SU-DHL-6 (cell line): Measurements from ENCODE around the gene RBMS2.
A peak's percentile ranks its signal among the peaks of the same experiment; 100 is the strongest.

ENCODE experiments used
- H2AFZ ChIP-seq: fragments of 200-600 bp; sonication (generic); 2 replicates; pipeline ENCODE4 v1.6.1; 2014; ENCODE audit warnings: low read depth, mild to moderate bottlenecking, moderate library complexity, mixed read lengths, antibody characterized with exemption, low read length; ENCODE audit not compliant: severe bottlenecking
- H3F3A ChIP-seq: fragments of 200-600 bp; shearing (Covaris generic); 2 replicates; pipeline ENCODE4 v1.6.0; 2016; ENCODE audit warnings: antibody characterized with exemption, mild to moderate bottlenecking; ENCODE audit not compliant: insufficient read depth
- H3K27ac ChIP-seq: fragments of 200-600 bp; sonication (generic); 2 replicates; pipeline ENCODE4 v1.5.1; 2016; ENCODE audit warnings: low read depth, mild to moderate bottlenecking, low read length, moderate library complexity, mixed read lengths
- H3K27me3 ChIP-seq: fragments of 200-600 bp; sonication (generic), shearing (Covaris generic); 2 replicates; pipeline ENCODE4 v1.6.0; 2014; ENCODE audit warnings: mild to moderate bottlenecking, low read length
- H3K36me3 ChIP-seq: fragments of 200-600 bp; sonication (generic); 2 replicates; pipeline ENCODE4 v1.6.1; 2014; ENCODE audit warnings: mild to moderate bottlenecking, low read length, mixed read lengths
- H3K4me2 ChIP-seq: fragments of 300-600, 200-600 bp; shearing (Covaris generic), sonication (generic); 2 replicates; pipeline ENCODE4 v1.6.0; 2014; ENCODE audit warnings: low read length, low read depth, mild to moderate bottlenecking; ENCODE audit not compliant: poor library complexity, severe bottlenecking
- H3K4me3 ChIP-seq: fragments of 200-600 bp; sonication (generic); 2 replicates; pipeline ENCODE4 v1.5.1; 2014; ENCODE audit warnings: antibody characterized with exemption, low read length, mild to moderate bottlenecking, mixed read lengths; ENCODE audit not compliant: insufficient read depth, poor library complexity, severe bottlenecking
- H3K79me2 ChIP-seq: fragments of 200-600 bp; sonication (generic); 2 replicates; pipeline ENCODE4 v1.6.1; 2014; ENCODE audit warnings: mild to moderate bottlenecking, low read length, moderate library complexity; ENCODE audit not compliant: insufficient read depth
- H3K9ac ChIP-seq: fragments of 200-600 bp; sonication (generic); 2 replicates; pipeline ENCODE4 v1.7.0; 2014; ENCODE audit warnings: mild to moderate bottlenecking, low read length
- H3K9me2 ChIP-seq: fragments of 200-600 bp; sonication (generic); replicated peaks from 2 replicates; pipeline ENCODE4 v1.6.1; 2014; ENCODE audit warnings: low read length; ENCODE audit not compliant: insufficient read depth
- H3K9me3 ChIP-seq: fragments of 200-600 bp; sonication (generic); 2 replicates; pipeline ENCODE4 v1.6.1; 2014; ENCODE audit warnings: low read length, mixed read lengths; ENCODE audit not compliant: insufficient read depth
- H4K20me1 ChIP-seq: fragments of 200-600 bp; sonication (generic); 2 replicates; pipeline ENCODE4 v1.6.1; 2014; ENCODE audit warnings: low read depth, mild to moderate bottlenecking, antibody characterized with exemption, low read length, moderate library complexity, mixed read lengths
- EZH2phosphoT487 ChIP-seq: fragments of 200-600 bp; sonication (generic), shearing (Covaris generic); conservative IDR thresholded peaks from 2 replicates; pipeline ENCODE4 v1.6.1; 2018; ENCODE audit warnings: mild to moderate bottlenecking, antibody characterized with exemption, low read length, moderate library complexity, mixed read lengths
- TF ChIP-seq, protein P1 (sequence below): fragments of 200-600 bp; sonication (generic); IDR thresholded peaks from one replicate; pipeline ENCODE4 v1.5.1; 2017; ENCODE audit warnings: antibody characterized with exemption, mild to moderate bottlenecking, low read length, moderate library complexity; ENCODE audit not compliant: insufficient read depth, poor library complexity, severe bottlenecking

Gene RBMS2

DNA sequence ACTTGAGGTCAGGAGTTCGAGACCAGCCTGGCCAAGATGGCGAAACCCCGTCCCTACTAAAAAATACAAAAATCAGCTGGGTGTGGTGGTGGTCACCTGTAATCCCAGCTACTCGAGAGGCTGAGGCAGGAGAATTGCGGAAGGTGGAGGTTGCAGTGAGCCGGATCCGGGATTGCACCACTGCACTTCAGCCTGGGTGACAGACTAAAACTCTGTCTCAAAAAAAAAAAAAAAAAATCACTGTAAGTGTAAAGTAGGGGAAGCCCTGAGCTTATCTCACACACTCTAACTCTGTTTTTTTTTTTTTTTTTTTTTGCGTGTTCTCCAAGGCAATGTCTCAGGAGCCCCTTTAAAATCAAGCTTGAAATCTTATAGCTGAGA lies 421 bp upstream of the RBMS2 start:
- TF ChIP-seq EZH2phosphoT487, result no peak
- TF ChIP-seq, protein P1, sequence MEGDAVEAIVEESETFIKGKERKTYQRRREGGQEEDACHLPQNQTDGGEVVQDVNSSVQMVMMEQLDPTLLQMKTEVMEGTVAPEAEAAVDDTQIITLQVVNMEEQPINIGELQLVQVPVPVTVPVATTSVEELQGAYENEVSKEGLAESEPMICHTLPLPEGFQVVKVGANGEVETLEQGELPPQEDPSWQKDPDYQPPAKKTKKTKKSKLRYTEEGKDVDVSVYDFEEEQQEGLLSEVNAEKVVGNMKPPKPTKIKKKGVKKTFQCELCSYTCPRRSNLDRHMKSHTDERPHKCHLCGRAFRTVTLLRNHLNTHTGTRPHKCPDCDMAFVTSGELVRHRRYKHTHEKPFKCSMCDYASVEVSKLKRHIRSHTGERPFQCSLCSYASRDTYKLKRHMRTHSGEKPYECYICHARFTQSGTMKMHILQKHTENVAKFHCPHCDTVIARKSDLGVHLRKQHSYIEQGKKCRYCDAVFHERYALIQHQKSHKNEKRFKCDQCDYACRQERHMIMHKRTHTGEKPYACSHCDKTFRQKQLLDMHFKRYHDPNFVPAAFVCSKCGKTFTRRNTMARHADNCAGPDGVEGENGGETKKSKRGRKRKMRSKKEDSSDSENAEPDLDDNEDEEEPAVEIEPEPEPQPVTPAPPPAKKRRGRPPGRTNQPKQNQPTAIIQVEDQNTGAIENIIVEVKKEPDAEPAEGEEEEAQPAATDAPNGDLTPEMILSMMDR, result no peak
- Histone ChIP-seq H4K20me1 (no peaks in the 10 kb centered on the region), H3K36me3 (no peaks in the 10 kb centered on the region), H3K4me2 (peak overlapping the region; percentile 50), H3K79me2 (no peaks in the 10 kb centered on the region), H3K9me2 (no peaks in the 10 kb centered on the region), H3K9me3 (no peaks in the 10 kb centered on the region), H3K4me3 (no peak overlapping the region), H3K27me3 (no peaks in the 10 kb centered on the region), H2AFZ (peak overlapping the region; percentile 64), H3F3A (no peaks in the 10 kb centered on the region), H3K9ac (peak overlapping the region; percentile 46; the same call in 1 of the 2 replicates), H3K27ac (no peak overlapping the region)

DNA sequence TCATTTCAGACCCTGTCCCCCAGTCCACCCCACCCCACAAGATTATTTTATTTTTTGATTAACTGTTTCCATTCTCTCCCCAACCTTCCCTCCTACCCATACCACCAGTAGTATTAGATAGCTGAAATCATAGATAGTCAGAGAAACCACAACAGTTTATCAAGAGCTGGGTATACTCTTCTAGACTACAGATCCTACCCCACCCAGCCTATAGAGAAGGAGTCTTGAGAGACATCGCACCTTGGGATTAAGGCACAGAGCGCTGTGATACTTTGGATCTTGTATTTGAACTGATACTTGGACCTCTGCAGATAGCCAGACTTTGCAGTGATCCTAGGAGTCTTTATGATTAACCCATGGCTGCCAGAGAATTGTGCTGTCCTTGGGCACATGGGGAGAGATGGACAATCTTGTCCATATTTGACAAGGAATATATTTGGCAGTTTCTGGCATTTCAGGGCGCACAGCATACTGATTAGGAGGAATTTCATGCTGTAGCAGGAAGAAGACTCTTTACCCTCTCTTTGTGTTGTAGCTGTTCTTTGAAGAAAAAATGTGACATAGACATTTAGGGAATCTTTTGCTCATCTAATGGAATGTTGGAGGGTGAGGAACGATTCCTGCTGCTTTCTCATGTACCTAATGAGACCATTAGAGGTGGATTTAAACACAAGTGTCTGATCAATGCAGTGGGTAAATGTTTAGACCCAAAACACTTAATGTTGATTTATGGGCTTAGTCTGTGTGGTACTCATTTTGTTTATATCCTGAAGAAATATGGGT lies 982 bp downstream of the RBMS2 start:
- Histone ChIP-seq H3K9me3 (no peaks in the 10 kb centered on the region), H3F3A (no peaks in the 10 kb centered on the region), H3K36me3 (no peaks in the 10 kb centered on the region), H2AFZ (no peak overlapping the region), H3K4me3 (no peak overlapping the region), H3K27me3 (no peaks in the 10 kb centered on the region), H3K4me2 (peak overlapping the region; percentile 50), H3K9me2 (no peaks in the 10 kb centered on the region), H3K9ac (peak overlapping the region; percentile 46; the same call in 1 of the 2 replicates), H4K20me1 (no peaks in the 10 kb centered on the region), H3K79me2 (no peaks in the 10 kb centered on the region), H3K27ac (no peak overlapping the region)
- TF ChIP-seq, protein P1, result no peak
- no peak for TF ChIP-seq EZH2phosphoT487

DNA sequence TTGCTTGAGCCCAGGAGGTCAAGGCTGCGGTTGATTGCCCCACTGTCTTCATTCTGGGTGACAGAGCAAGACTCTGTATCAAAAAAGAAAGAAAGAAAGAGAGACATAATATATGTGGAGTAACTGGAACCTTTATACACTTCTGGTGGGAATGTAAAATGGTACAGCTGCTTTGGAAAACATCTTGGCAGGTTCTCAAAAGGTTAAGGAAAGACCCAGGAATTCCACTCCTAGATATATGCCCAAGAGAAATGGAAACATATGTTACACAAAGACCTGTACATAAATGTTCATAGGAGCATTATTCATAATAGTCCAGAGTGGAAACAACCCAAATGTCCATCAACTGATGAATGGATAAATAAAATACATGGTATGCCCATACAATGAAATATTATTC lies 7.2 kb downstream of the RBMS2 start:
- no peaks in the 10 kb centered on the region for H3K36me3 ChIP-seq
- no peaks in the 10 kb centered on the region for H3K79me2 ChIP-seq
- no peak overlapping the region for H3K4me3 ChIP-seq
- H3K27me3 ChIP-seq, result no peaks in the 10 kb centered on the region
- H3K4me2 ChIP-seq, result no peak overlapping the region
- H3K9me2 ChIP-seq, result no peaks in the 10 kb centered on the region
- no peaks in the 10 kb centered on the region for H3K9me3 ChIP-seq
- no peak overlapping the region for H3K9ac ChIP-seq
- H3F3A ChIP-seq, result no peaks in the 10 kb centered on the region
- H3K27ac ChIP-seq, result no peak overlapping the region
- TF ChIP-seq EZH2phosphoT487, result no peak
- no peaks in the 10 kb centered on the region for H4K20me1 ChIP-seq
- H2AFZ ChIP-seq, result no peak overlapping the region

DNA sequence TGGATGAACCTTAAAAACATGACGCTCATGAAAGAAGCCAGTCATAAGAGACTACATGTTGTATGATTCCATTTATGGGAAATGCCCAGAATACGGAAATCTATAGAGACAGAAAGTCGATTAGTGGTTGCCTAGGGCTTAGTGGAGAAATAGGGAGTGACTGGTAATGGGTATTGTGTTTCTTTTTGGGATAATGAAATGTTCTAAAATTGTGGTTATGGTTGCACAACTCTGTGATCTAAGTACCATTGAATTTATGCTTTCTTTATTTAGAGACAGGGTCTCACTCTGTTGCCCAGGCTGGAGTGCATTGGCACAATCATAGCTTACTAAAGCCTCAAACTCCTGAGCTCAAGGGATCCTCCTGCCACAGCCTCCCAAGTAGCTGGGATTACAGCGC lies 8.0 kb downstream of the RBMS2 start:
- TF ChIP-seq, protein P1, result no peak
- no peak for TF ChIP-seq EZH2phosphoT487
- no peak overlapping the region for H3K27ac ChIP-seq
- no peak overlapping the region for H3K9ac ChIP-seq
- no peaks in the 10 kb centered on the region for H3F3A ChIP-seq
- H3K9me3 ChIP-seq, result no peaks in the 10 kb centered on the region
- no peak overlapping the region for H3K4me3 ChIP-seq
- H3K79me2 ChIP-seq, result no peaks in the 10 kb centered on the region
- H3K9me2 ChIP-seq, result no peaks in the 10 kb centered on the region
- H3K27me3 ChIP-seq, result no peaks in the 10 kb centered on the region
- no peaks in the 10 kb centered on the region for H3K36me3 ChIP-seq
- no peaks in the 10 kb centered on the region for H4K20me1 ChIP-seq
- no peak overlapping the region for H2AFZ ChIP-seq
- no peak overlapping the region for H3K4me2 ChIP-seq
